SK-N-SH (cell line): ENCODE data around the gene LGALS3BP.

Experiments
- CTCF ChIP-seq: fragments of 200-600 bp; sonication (generic); IDR thresholded peaks from 2 replicates; pipeline ENCODE4 v1.6.1; 2017; ENCODE audit warnings: antibody characterized with exemption, mild to moderate bottlenecking, moderate library complexity
- GABPA ChIP-seq: IDR thresholded peaks from 2 replicates; pipeline ENCODE4 v1.4.0; 2012; ENCODE audit warnings: low read depth, mild to moderate bottlenecking
- GATA2 ChIP-seq: sonication (generic); formaldehyde crosslinking; IDR thresholded peaks from 2 replicates; pipeline ENCODE4 v1.5.0; 2020; ENCODE audit warnings: mild to moderate bottlenecking, missing genetic modification reagents
- RAD21 ChIP-seq: IDR thresholded peaks from 2 replicates; pipeline ENCODE4 v1.6.1; 2012; ENCODE audit warnings: mild to moderate bottlenecking, low read length
- TAF1 ChIP-seq: IDR thresholded peaks from 2 replicates; pipeline ENCODE4 v1.6.1; 2012; ENCODE audit warnings: low read depth, mild to moderate bottlenecking, low read length, moderate library complexity, borderline replicate concordance
- YY1 ChIP-seq: IDR thresholded peaks from 2 replicates; pipeline ENCODE4 v1.4.0; 2012; ENCODE audit warnings: low read depth, mild to moderate bottlenecking

GRCh38 chr17:78973196-78973595, 6.5 kb downstream of the LGALS3BP start:
- TF ChIP-seq CTCF (no peak), YY1 (no peak), TAF1 (no peak), GABPA (no peak), GATA2 (no peak), RAD21 (no peak)
